Fibroblast of skin of abdomen (primary cell): ENCODE results near the gene PLGRKT. TPM values are rescaled to one million over a fixed set of nuclear protein-coding genes. Genes with fewer than 3 reads are reported as not detected.
"Not testable (repeated sequence)": the region's sequence is repeated elsewhere in the genome, so short reads cannot be mapped to it uniquely, and the experiment has no call there.

Experiments used
- DNase-seq: peaks from one replicate; pipeline ENCODE4 v3.0.0-alpha.2; 2013
- polyA plus RNA-seq, 2 experiments: library from polyadenylated mRNA; unstranded; fragments of 120-200 nt; gene quantifications; one replicate each; pipeline ENCODE4 v1.2.1, GENCODE V29; 2013; ENCODE audit not compliant: insufficient read length in 2 of 2

The PLGRKT gene
- 34.2 TPM for polyA plus RNA-seq (2013, experiment 1 of 2; ENCODE audit: insufficient read length)
- 34.1 TPM for polyA plus RNA-seq (2013, experiment 2 of 2; ENCODE audit: insufficient read length)

- peak; percentile 93 for DNase-seq
Measured at GRCh38 chr9:5437254-5438216, at the start of gene PLGRKT. Gene PLGRKT, minus strand, starts transcription at chr9:5437925. Its CDS starts 5,948 bp downstream, at chr9:5431977.

- DNase-seq: no peak
Measured at GRCh38 chr9:5486988-5487387, 49.3 kb upstream of the PLGRKT start.

- no peak for DNase-seq
Measured at GRCh38 chr9:5485378-5486085, 47.8 kb upstream of the PLGRKT start.

GRCh38 chr9:5483306-5483705 is 45.6 kb upstream of the PLGRKT start:
- no peak for DNase-seq

GRCh38 chr9:5482194-5482593 is 44.5 kb upstream of the PLGRKT start:
- DNase-seq: no peak

- DNase-seq: peak; percentile 10
Measured at GRCh38 chr9:5481322-5482040, 43.8 kb upstream of the PLGRKT start.

GRCh38 chr9:5480919-5481318 is 43.2 kb upstream of the PLGRKT start:
- DNase-seq: no peak

GRCh38 chr9:5479994-5480694 is 42.4 kb upstream of the PLGRKT start:
- DNase-seq: no peak

GRCh38 chr9:5478206-5478605 is 40.5 kb upstream of the PLGRKT start:
- DNase-seq: no peak

- DNase-seq: not testable (repeated sequence)
Measured at GRCh38 chr9:5475611-5476010, 37.9 kb upstream of the PLGRKT start.

- DNase-seq: no peak
Measured at GRCh38 chr9:5470816-5471215, 33.1 kb upstream of the PLGRKT start.

GRCh38 chr9:5470122-5470521 is 32.4 kb upstream of the PLGRKT start:
- DNase-seq: no peak

GRCh38 chr9:5468850-5469249 is 31.1 kb upstream of the PLGRKT start:
- DNase-seq: no peak

- no peak for DNase-seq
Measured at GRCh38 chr9:5466766-5467165, 29.0 kb upstream of the PLGRKT start.

- DNase-seq: no peak
Measured at GRCh38 chr9:5466005-5466404, 28.3 kb upstream of the PLGRKT start.

- DNase-seq: not testable (repeated sequence)
Measured at GRCh38 chr9:5464831-5465330, 27.2 kb upstream of the PLGRKT start.

- no peak for DNase-seq
Measured at GRCh38 chr9:5460157-5460556, 22.4 kb upstream of the PLGRKT start.

GRCh38 chr9:5459289-5459829 is 21.6 kb upstream of the PLGRKT start:
- DNase-seq: peak; percentile 39

- peak; percentile 76 for DNase-seq
Measured at GRCh38 chr9:5455181-5455580, 17.5 kb upstream of the PLGRKT start.

GRCh38 chr9:5453673-5454072 is 15.9 kb upstream of the PLGRKT start:
- no peak for DNase-seq

- no peak for DNase-seq
Measured at GRCh38 chr9:5453004-5453403, 15.3 kb upstream of the PLGRKT start.

- no peak for DNase-seq
Measured at GRCh38 chr9:5452286-5452609, 14.5 kb upstream of the PLGRKT start.
